Measurements from ENCODE around the gene MAN2A2.
A peak's percentile ranks its signal among the peaks of the same experiment; 100 is the strongest.

MAN2A2 gene

DNA sequence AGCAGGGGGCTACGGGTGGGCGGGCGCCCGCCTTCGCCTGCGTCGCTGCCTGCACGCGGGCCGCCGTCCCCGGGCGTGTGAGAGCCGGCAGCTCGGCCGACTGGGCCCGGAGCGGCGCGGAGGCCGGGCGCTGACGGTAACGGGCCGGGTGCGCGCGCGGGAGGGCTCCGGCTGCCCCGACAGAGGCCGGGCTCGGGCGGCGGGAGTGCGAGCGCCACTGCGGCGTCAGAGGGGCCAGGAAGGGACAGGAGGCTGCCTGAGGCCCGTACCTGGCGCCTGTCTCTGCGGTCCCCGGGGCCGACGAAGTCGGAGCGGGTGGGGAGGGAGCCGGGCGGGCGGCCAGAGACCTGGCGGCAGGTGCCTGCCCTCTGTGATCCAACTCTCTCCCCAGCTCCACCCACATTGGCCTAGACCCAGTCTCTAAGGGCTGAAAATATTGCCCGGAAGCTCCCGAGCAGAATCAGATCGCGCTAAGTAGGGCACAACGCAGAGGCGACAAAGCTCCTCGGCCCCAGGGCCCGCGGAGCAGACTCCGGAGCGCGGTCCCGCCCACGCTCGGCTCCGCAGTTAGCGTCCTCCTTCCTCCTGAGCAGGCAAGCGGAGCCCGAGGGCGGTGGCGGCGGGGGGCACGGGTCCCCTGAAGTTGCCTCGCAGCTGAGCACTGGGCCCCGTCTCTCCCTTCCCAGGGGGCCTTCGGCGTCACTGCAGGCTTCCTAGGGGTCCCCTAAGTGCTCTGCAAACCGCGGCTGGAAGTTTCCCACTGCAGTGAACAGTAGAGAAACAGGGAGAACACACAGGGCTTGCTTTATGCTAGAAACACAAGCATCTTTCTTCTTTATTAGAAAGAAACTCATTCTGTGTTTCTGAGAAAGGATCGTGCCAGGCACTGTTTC is at the start of gene MAN2A2:
TSS of gene MAN2A2 (plus strand) at position 463 of the 893 bp plus-strand sequence. CDS start 906 bp downstream, outside the sequence.
- DNase-seq (ENCODE audit: low spot score) = peak; percentile 72

- no peak for DNase-seq (ENCODE audit: low spot score)
Observed at GRCh38 chr15:90855139-90855538, 48.0 kb upstream of the MAN2A2 start.

GRCh38 chr15:90857337-90857736 is 45.8 kb upstream of the MAN2A2 start:
- DNase-seq (ENCODE audit: low spot score) = no peak

- no peak for DNase-seq (ENCODE audit: low spot score)
Observed at GRCh38 chr15:90857883-90858443, 45.1 kb upstream of the MAN2A2 start.

- no peak for DNase-seq (ENCODE audit: low spot score)
Observed at GRCh38 chr15:90859234-90860131, 43.6 kb upstream of the MAN2A2 start.

DNA sequence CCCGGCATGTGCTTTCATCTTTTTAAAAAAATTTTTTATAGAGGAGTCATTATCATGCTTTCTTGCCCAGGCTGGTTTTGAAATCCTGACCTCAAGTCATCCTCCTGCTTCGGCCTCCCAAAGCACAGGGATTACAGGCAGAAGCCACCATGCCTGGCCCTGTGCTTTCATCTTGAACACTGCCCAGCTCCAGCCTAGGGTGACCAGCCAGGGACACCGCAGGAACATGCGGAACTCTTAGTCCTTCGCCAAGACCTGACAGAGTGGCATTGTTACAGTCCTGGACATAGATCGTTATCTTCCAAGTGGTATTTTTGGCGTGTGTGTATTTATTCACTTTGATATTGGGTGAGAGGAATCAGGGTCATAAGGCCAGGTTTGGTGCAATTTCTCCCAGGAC is 42.7 kb upstream of the MAN2A2 start:
- DNase-seq (ENCODE audit: low spot score) = no peak

DNA sequence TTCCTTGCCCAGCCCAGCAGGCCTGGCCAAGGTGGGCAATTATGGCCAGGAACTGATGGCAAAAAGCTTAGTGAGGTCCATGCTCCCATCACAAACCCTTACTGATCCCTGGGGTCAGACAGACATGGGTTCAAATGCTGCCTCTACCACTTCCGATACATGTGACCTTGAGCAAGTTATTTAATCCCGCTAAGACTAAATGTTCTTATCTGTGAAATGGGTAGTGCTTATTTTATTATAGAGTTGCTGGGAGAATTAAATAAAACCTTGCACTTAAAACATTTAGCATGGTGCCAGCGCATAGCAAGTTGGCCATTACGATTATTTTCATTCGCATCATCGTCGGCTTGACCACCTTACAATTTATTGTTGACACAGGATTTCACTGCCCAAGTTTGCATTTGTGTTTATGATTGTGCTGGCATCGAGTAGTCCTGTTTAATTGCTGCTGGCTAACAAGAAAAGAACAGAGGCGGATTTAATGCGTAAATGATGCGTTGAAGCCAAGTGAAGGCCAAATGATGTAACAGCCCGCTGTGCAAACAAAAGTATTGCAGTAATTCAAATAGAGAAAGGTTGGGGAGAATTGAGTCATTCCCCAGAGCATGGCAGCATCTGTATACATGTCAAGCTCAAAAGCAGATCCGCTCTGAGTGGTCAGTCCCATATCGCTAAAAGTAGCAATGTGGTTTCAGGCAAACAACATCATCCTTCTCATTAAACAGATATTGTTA is 42.0 kb upstream of the MAN2A2 start:
- no peak for DNase-seq (ENCODE audit: low spot score)

DNA sequence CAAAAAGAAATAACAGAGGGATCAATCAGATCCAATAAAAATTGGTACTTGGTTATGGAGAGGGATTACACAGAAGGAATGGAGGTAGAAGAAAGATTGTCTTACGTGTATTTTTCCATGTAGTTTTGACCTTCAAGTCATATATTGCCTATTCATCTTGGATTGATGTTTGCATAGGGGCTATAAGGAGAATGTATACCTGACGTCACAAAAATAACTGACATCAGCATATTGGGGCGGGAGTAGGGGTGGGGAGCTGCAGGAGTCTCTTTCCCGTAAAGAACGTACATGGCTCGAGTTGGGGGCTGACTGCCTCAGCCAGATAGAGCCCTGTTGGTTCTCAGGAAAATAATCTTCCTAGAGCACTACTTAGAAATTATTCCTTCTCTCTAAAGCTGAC is 40.6 kb upstream of the MAN2A2 start:
- no peak for DNase-seq (ENCODE audit: low spot score)

GRCh38 chr15:90862964-90863778 is 39.9 kb upstream of the MAN2A2 start:
- DNase-seq (ENCODE audit: low spot score) = peak; percentile 44

GRCh38 chr15:90863987-90864386 is 39.1 kb upstream of the MAN2A2 start:
- DNase-seq (ENCODE audit: low spot score) = no peak

DNA sequence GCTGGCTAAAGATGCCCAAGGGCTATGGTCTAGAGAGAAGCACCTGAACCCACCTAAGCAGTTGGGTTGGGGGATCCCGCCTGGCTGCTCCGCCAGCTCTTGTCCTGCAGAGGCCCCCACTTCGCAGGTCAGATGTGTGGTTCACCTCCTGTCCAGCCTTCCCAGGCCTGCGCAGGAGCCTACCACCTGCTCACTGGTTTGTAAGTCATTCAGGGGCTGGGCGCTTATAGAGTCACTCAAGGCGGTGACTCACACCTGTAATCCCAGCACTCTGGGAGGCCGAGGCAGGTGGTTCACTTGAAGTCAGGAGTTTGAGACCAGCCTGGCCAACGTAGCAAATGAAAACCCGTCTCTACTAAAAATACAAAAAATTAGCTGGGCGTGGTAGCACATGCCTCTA is 38.6 kb upstream of the MAN2A2 start:
- DNase-seq (ENCODE audit: low spot score) = no peak

DNA sequence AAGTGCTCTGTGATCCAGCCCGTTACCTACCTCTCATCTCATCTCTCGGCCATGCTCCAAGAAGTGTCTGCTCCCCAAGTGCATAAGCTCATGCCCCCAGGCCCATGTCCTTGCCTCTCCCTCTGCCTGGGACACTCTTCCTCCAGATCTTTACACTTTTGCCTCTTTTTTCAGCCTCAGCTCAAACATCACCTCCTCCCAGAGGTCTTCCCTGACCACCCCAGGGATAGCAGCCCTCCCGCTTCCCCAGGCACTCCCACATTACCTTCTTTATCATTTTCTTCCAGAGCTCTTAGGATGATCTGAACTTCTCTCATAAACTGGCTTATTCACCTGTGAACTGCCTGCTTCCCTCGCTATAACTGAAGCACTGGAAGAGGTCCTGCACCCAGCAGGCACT is 37.4 kb upstream of the MAN2A2 start:
- DNase-seq (ENCODE audit: low spot score) = no peak

DNA sequence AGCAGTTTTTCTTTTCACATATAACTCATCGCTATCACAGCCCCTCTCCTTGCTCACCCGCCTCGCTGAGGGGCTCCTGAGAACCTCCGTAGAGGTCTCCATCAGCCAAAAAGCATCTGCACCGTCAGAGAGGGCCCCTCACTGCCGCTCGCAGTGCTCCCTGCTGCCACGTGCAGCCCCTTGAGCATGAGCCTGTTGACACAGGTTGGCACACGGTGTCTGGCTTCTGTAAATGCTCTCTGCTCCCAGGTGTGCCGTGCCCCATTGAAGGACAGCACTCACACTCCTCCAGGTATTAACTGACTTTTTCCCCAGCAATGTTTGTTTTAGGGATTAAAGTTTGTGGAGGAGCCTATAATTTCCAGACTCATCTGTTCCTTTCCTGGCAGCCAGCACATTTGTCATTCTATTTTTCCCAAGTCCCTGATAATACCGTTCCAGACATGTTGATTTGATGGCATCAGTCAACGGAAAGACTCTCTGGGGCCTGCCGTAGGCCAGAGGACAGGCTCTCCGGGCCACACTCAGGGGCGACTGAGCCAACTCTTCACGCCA is 36.9 kb upstream of the MAN2A2 start:
- DNase-seq (ENCODE audit: low spot score) = no peak

- no peak for DNase-seq (ENCODE audit: low spot score)
Observed at GRCh38 chr15:90866800-90867199, 36.3 kb upstream of the MAN2A2 start.

DNA sequence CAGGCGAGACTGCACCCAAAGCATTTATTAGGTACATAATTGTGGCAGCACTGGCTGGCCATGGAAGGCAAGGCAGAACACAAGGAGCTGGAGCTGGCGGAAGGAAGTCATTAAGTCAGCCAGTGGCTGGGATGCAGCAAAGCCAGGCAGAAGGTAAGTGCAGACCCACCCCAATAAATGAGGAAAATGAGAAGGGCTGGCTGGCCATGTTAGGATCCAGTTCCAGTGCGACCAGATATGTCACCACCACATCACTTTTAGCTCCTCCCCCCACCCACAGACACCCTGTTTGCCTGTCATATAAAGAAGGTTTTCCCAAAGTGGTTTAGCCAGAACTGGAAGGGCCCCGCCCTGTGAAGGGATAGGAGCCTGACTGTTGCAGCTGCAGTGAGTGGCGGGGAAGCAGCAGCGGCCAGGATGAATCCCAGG is 34.8 kb upstream of the MAN2A2 start, which contains the start of gene FURIN:
TSS of gene FURIN (plus strand) at position 328 of the 429 bp plus-strand sequence. CDS start 7,153 bp downstream, outside the sequence.
- DNase-seq (ENCODE audit: low spot score) = no peak

DNA sequence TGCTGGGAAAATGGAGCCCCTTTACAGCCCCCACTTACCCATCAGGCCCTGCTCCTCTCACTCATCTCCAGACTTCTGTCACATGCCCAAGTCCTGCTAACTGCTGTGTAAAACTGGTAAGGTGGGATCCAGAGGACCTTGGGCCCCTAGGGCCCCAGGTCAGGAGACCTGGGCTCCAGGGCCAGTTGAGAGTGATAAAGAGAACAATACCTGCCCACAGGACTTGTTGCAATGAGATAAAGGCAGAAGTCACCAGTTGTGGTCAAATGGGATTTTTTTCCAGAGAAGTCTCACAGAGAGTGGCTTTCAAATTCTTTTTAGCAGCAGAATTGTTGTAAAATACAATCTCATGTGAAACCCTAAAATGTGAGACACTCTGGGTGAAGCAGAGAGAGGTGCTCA is 34.0 kb upstream of the MAN2A2 start:
- DNase-seq (ENCODE audit: low spot score) = no peak

GRCh38 chr15:90869601-90870353 is 33.3 kb upstream of the MAN2A2 start:
- DNase-seq (ENCODE audit: low spot score) = peak; percentile 70

DNA sequence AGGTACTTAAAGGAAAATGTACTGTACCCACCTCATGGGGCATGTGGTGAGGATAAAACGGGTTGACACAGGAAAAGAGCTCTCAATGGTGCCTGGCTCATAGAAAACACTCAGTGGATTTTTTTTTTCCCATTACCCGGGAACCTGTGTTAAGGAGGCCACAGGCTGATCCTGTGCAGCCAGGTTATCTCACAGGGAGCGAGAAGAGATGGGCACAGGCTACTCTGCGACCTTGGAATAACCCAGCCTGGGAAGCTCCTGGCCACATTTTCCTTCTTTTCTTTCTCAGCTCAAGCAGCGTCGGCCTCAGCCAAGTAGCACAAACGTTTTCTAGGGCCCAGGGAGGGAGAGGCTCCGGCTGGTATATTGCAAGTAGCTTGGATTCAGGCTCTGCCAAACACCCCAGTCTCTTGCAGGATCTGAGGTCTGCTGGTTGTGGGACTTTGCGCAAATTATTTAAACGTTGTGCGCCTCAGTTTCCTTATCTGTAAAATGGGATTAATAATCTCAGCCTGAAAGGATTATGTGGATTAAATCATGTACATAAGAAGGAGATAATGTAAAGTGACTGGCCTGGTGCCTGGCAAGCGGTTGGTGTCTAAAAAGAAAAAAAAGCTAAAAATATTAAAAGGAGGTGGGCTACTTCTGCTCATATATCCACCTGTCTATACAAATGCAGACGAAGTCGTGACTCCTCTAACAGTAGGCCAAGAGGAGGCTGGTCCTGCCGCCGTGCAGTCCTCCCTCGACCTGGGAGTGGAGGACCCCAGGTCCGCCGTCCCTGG is 32.6 kb upstream of the MAN2A2 start:
- DNase-seq (ENCODE audit: low spot score) = no peak

Measured in ecto neural progenitor cell (in vitro differentiated cells).